K562 (cell line): ENCODE data around the gene CDH18. TPM values are rescaled to one million over a fixed set of nuclear protein-coding genes. Genes with fewer than 3 reads are reported as not detected.

ENCODE experiments used
- ATAC-seq: fragments of 200-7000 bp; cut with Tn5 transposase; 3 replicates; pipeline ENCODE4 v1.9.1; 2020; ENCODE audit warnings: moderate library complexity
- BruUV-seq: library from RNA; stranded (reverse); fragments of 400-500 nt; replicated peaks from 2 replicates; lab custom pipeline; 2021; lab: Mats Ljungman, UMichigan
- CTCF ChIA-PET: fragments of 300-600 bp; formaldehyde crosslinking; extraction: SDS; loops from one replicate; lab custom pipeline; 2021; ENCODE audit warnings: low intra/inter-chr PET ratio; lab: Yijun Ruan, JAX
- POLR2A ChIA-PET: fragments of 300-600, 350-650 bp; sonication (Branson Sonifier 250); formaldehyde crosslinking; extraction: SDS; loops from one replicate; lab custom pipeline; 2021; ENCODE audit warnings: antibody characterized with exemption, inconsistent platforms; lab: Yijun Ruan, JAX
- DNase-seq, 4 experiments: peaks; one replicate each; pipeline versions ENCODE4 v3.0.0 to v3.0.0-alpha.2; 2011 to 2018; ENCODE audit warnings: low spot score in 3 of 4, mixed read lengths in 3 of 4; ENCODE audit errors: extremely low read depth in 1 of 4
- FAIRE-seq: peaks from 2 replicates; lab custom pipeline; 2011; peaks lifted over from hg19 to GRCh38; lab: Jason Lieb, UNC
- H2AFZ ChIP-seq: 2 replicates; pipeline ENCODE4 v1.6.0; 2011; ENCODE audit warnings: low read depth, low read length, control low read depth, inconsistent platforms
- H3K27ac ChIP-seq: fragments of 200-600 bp; 3 replicates; pipeline ENCODE4 v1.8.0; 2011; ENCODE audit warnings: low read depth, mild to moderate bottlenecking, control low read depth, inconsistent platforms, low read length, moderate library complexity, mixed read lengths; ENCODE audit errors: extremely low read depth
- H3K27me3 ChIP-seq, 2 experiments: fragments of 300-600 bp in 1 of 2; 2 replicates in 1 of 2; 3 replicates in 1 of 2; pipeline versions ENCODE4 v1.6.0 to v1.8.0; 2011; ENCODE audit warnings: inconsistent platforms in 2 of 2, low read length in 2 of 2, mild to moderate bottlenecking in 1 of 2, mixed read lengths in 1 of 2, moderate library complexity in 1 of 2; ENCODE audit not compliant: control insufficient read depth in 2 of 2, insufficient read depth in 2 of 2
- H3K36me3 ChIP-seq: fragments of 300-600 bp; 3 replicates; pipeline ENCODE4 v1.8.0; 2011; ENCODE audit warnings: mild to moderate bottlenecking, low read length, inconsistent platforms; ENCODE audit not compliant: control insufficient read depth, insufficient read depth
- H3K4me1 ChIP-seq, 2 experiments: fragments of 200-600 bp in 1 of 2; replicated peaks in 1 of 2; 2 replicates in 1 of 2; 3 replicates in 1 of 2; pipeline versions ENCODE4 v1.5.1 to v1.8.0; 2011; ENCODE audit warnings: inconsistent platforms in 2 of 2, low read length in 2 of 2, mild to moderate bottlenecking in 1 of 2, mixed read lengths in 1 of 2, moderate library complexity in 1 of 2; ENCODE audit not compliant: control insufficient read depth in 2 of 2, insufficient read depth in 2 of 2
- H3K4me2 ChIP-seq: 2 replicates; pipeline ENCODE4 v1.6.1; 2011; ENCODE audit warnings: low read length, control low read depth, inconsistent platforms, mixed read lengths; ENCODE audit not compliant: insufficient read depth
- H3K4me3 ChIP-seq: fragments of 200-600 bp; sonication (generic), shearing (Covaris generic); 2 replicates; pipeline ENCODE4 v1.5.1; 2016; ENCODE audit warnings: control low read depth, inconsistent platforms
- H3K79me2 ChIP-seq: fragments of 200-600 bp; 3 replicates; pipeline ENCODE4 v1.8.0; 2011; ENCODE audit warnings: low read length, inconsistent platforms; ENCODE audit not compliant: control insufficient read depth, insufficient read depth
- H3K9ac ChIP-seq, 2 experiments: 2 replicates each; pipeline versions ENCODE4 v1.6.0 to v1.6.1; 2011; ENCODE audit warnings: low read depth in 2 of 2, low read length in 2 of 2, control low read depth in 1 of 2, inconsistent platforms in 1 of 2, mild to moderate bottlenecking in 1 of 2, mixed read lengths in 1 of 2; ENCODE audit not compliant: insufficient read depth in 1 of 2
- H3K9me1 ChIP-seq: one replicate; pipeline ENCODE4 v1.6.0; 2011; ENCODE audit warnings: inconsistent platforms, mild to moderate bottlenecking, low read length, moderate library complexity; ENCODE audit not compliant: control insufficient read depth, insufficient read depth
- H3K9me3 ChIP-seq: replicated peaks from 2 replicates; pipeline ENCODE4 v1.5.1; 2011; ENCODE audit warnings: low read depth, low read length, inconsistent platforms; ENCODE audit not compliant: control insufficient read depth, insufficient read depth
- H4K20me1 ChIP-seq: replicated peaks from 2 replicates; pipeline ENCODE4 v1.6.1; 2011; ENCODE audit warnings: low read length, inconsistent platforms, mixed read lengths; ENCODE audit not compliant: control insufficient read depth, insufficient read depth
- CCAR2 ChIP-seq: fragments of 200-400 bp; formaldehyde crosslinking; IDR thresholded peaks from 2 replicates; pipeline ENCODE4 v1.6.1; 2017; ENCODE audit warnings: mild to moderate bottlenecking, low read depth, low read length
- GABPB1 ChIP-seq: sonication (generic); formaldehyde crosslinking; IDR thresholded peaks from 2 replicates; pipeline ENCODE4 v1.8.0; 2022; ENCODE audit warnings: mild to moderate bottlenecking, missing genetic modification reagents
- RFX1 ChIP-seq: fragments of 450-650 bp; IDR thresholded peaks from 2 replicates; pipeline ENCODE4 v1.6.1; 2016; ENCODE audit warnings: mild to moderate bottlenecking, moderate library complexity
- ZNF609 ChIP-seq: sonication (generic); formaldehyde crosslinking; IDR thresholded peaks from 2 replicates; pipeline ENCODE4 v1.8.1; 2023; ENCODE audit warnings: missing genetic modification reagents, mild to moderate bottlenecking, borderline replicate concordance
- WGBS: fragments of 100-300 bp; shearing (Covaris generic); methylation state at CpG from one replicate; pipeline ENCODE4 v1.1.6; 2016; ENCODE audit warnings: low coverage, mixed read lengths; ENCODE audit not compliant: insufficient coverage; ENCODE audit errors: missing lambda C conversion rate; 5-methylcytosine and 5-hydroxymethylcytosine counted together
- in situ Hi-C: fragments of 300-500 bp; cut with MboI; formaldehyde crosslinking; loops from 4 replicates; pipeline ENCODE4 v1.15.0; 2018; ENCODE audit warnings: inconsistent platforms, mixed read lengths
- intact Hi-C: fragments of 100-400 bp; cut with micrococcal nuclease; formaldehyde crosslinking; loops from 2 replicates; pipeline ENCODE4 v1.14.2; 2022
- polyA plus RNA-seq, 8 experiments: library from polyadenylated mRNA; depleted of rRNA in 4 of 8; stranded (reverse) in 5 of 8; unstranded in 3 of 8; fragments of >200 nt; fragmentation: Nextera tagmentation in 2 of 8; fragmentation: Illumina TruSeq in 1 of 8; extraction: Ambion mirVana in 2 of 8; extraction: Trizol in 1 of 8; gene quantifications; 2 replicates each; pipeline versions ENCODE4 v1.2.1 to v1.2.3, GENCODE V29; 2011 to 2014; ENCODE audit warnings: inconsistent platforms in 1 of 8, missing spikeins in 1 of 8
- total RNA-seq, 7 experiments: library from RNA; depleted of rRNA in 6 of 7; stranded (reverse); fragments of >200 nt in 6 of 7; fragmentation: Illumina TruSeq in 2 of 7; extraction: Trizol in 2 of 7; gene quantifications; 2 replicates each; pipeline versions ENCODE4 v1.2.1 to v1.2.3, GENCODE V29; 2011 to 2021; ENCODE audit warnings: low replicate concordance in 1 of 7

The CDH18 gene
- total and polyA plus RNA-seq, 9 of the 15 experiments (the other 6 are each of a cell fraction or from before 2014, with no cell fraction given): 0.18 to 1.4 (median 0.31) TPM

- POLR2A ChIA-PET: no interaction called here
- Histone ChIP-seq H2AFZ (no peak overlapping the region), H3K9me1 (no peaks in the 10 kb centered on the region), H3K9ac (no peak overlapping the region), H3K4me1 (no peaks in the 10 kb centered on the region), H3K9me3 (no peaks in the 10 kb centered on the region)
- FAIRE-seq (no peak), ATAC-seq (no peak)
- WGBS: 2% methylated on average over 5 of the region's 5 CpGs
- TF ChIP-seq RFX1: no peak
- TF ChIP-seq, all 486 proteins: peak for 0
- CTCF ChIA-PET: no interaction called here
- no peak overlapping the region for H3K4me3 ChIP-seq
- H4K20me1 ChIP-seq: no peaks in the 10 kb centered on the region
- in situ Hi-C loops: no loop called here
- no peaks in the 10 kb centered on the region for H3K79me2 ChIP-seq
- H3K27me3 ChIP-seq: no peaks in the 10 kb centered on the region
- no TSS peak for BruUV-seq
- no peak overlapping the region for H3K4me2 ChIP-seq
- no peaks in the 10 kb centered on the region for H3K36me3 ChIP-seq
- DNase-seq: no peak
- intact Hi-C loops: no loop called here
- H3K27ac ChIP-seq: no peak overlapping the region
Observed at GRCh38 chr5:19917588-19918122, 70.3 kb downstream of the CDH18 start.

GRCh38 chr5:19910136-19910535 is 77.9 kb downstream of the CDH18 start:
- 0% methylated on average over 4 of the region's 4 CpGs for WGBS
- no peak overlapping the region for H2AFZ ChIP-seq
- in situ Hi-C loops (no loop called here), intact Hi-C loops (no loop called here)
- CTCF ChIA-PET: no interaction called here
- H3K27me3 ChIP-seq: no peaks in the 10 kb centered on the region
- H3K36me3 ChIP-seq: no peaks in the 10 kb centered on the region
- no TSS peak for BruUV-seq
- H3K4me3 ChIP-seq: no peak overlapping the region
- H4K20me1 ChIP-seq: no peaks in the 10 kb centered on the region
- no peak overlapping the region for H3K4me2 ChIP-seq
- POLR2A ChIA-PET: no interaction called here
- FAIRE-seq (no peak), DNase-seq (no peak), ATAC-seq (no peak)
- no peak overlapping the region for H3K27ac ChIP-seq
- TF ChIP-seq GABPB1 (CRISPR knock-in tag) (no peak), ZNF609 (CRISPR knock-in tag) (no peak), CCAR2 (no peak)
- no peaks in the 10 kb centered on the region for H3K9me3 ChIP-seq
- no peaks in the 10 kb centered on the region for H3K79me2 ChIP-seq
- H3K9ac ChIP-seq: no peak overlapping the region
- H3K9me1 ChIP-seq: no peaks in the 10 kb centered on the region
- H3K4me1 ChIP-seq: no peaks in the 10 kb centered on the region
